ENCODE measurements around the gene KCNIP4.

Gene KCNIP4

DNA sequence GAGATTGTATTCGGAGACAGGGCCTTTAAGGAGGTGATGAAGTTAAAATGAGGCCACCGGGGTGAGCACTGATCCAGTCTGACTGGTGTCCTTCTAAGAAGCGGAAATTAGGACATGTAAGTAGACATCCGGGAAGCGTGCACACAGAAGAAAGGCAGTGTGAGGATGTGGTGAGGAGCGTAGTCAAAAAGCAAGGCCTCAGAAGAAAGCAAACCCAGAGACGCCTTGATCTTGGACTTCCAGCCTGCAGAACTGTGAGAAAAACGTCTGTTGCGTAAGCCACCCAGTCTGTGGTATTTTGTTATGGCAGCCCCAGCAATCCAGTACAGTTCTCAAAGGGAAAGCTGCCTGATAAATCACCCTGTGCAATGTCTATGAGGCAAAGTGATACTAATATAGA, 153.5 kb downstream of the KCNIP4 start:
- H3K4me1 Mint-ChIP-seq = no peaks in the 10 kb centered on the region
- H3K9me3 Mint-ChIP-seq = peaks cover 0 to 2% of the 10 kb centered on the region in 2 donors
- H3K4me3 Mint-ChIP-seq = no peak overlapping the region
- DNase-seq = no peak
- peaks cover 0 to 5% of the 10 kb centered on the region in 2 donors for H3K27me3 Mint-ChIP-seq
- no peak for ATAC-seq (replicated peaks)
- no peak overlapping the region for H3K27ac Mint-ChIP-seq
- no peaks in the 10 kb centered on the region for H3K36me3 Mint-ChIP-seq

GRCh38 chr4:21792736-21793135, 155.8 kb downstream of the KCNIP4 start:
- Mint-ChIP-seq H3K4me3 (no peak overlapping the region), H3K36me3 (no peaks in the 10 kb centered on the region), H3K4me1 (no peaks in the 10 kb centered on the region), H3K27ac (no peak overlapping the region), H3K27me3 (peaks cover 0 to 5% of the 10 kb centered on the region in 2 donors), H3K9me3 (peaks cover 0 to 2% of the 10 kb centered on the region in 2 donors)
- ATAC-seq (replicated peaks) = no peak
- DNase-seq = no peak

DNA sequence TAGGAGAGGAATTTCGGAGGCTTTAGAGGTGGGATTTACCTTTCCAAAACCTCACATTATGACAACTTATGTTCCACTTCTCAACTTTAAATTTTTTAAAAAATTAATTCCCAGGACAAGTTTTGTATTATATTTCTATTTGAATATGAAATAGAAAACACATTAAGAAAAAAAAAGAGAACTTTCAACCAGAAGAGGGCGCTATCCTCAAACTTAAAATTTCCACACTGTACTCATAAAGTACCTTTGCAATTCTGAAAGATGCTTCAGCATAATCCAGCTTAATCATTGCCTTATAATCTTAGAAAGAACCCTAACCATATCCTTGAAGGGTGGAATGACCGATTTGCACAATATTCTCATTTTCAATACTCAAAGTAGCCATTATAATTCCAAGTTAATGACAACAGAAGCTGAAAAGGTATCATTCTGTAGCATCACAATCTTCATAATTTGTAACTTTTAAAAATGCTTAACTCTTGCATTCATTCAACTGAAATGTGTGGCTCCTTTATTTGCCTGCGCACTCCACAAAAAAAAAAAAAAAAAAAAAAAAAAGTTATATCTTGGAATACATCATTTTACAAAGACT, 158.0 kb downstream of the KCNIP4 start:
- no peak for DNase-seq
- Mint-ChIP-seq H3K36me3 (no peaks in the 10 kb centered on the region), H3K9me3 (peaks cover 0 to 2% of the 10 kb centered on the region in 2 donors), H3K4me3 (no peak overlapping the region), H3K27me3 (peaks cover 0 to 5% of the 10 kb centered on the region in 2 donors), H3K27ac (no peak overlapping the region), H3K4me1 (no peaks in the 10 kb centered on the region)
- peak in 1 of 2 donors; percentile 18 for ATAC-seq (replicated peaks)

DNA sequence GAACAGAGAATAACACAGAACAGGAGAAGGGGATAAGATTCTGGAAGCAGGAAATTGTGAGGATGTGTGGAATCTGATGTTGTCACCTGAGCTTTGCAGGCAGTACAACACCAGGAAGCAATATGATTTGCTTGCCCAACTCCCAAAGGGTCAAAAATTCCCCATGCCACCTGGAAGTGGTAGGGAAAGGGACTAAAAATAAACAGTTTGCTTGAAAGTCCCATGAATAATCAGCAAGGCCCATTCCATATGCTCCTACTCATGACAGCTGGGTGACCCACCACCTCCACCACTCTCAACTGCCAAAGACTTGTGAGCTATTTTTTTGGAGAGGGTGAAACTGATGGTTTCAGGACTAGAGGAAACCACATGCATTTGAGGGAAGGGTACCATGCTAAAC, 168.4 kb downstream of the KCNIP4 start:
- no peak overlapping the region for H3K4me3 Mint-ChIP-seq
- DNase-seq (no peak), ATAC-seq (replicated peaks) (no peak)
- H3K27ac Mint-ChIP-seq = no peak overlapping the region
- no peaks in the 10 kb centered on the region for H3K36me3 Mint-ChIP-seq
- H3K9me3 Mint-ChIP-seq = peaks cover 3% of the 10 kb centered on the region in 2 donors
- no peaks in the 10 kb centered on the region for H3K4me1 Mint-ChIP-seq
- H3K27me3 Mint-ChIP-seq = no peaks in the 10 kb centered on the region

- H3K27me3 Mint-ChIP-seq = no peaks in the 10 kb centered on the region
- DNase-seq = no peak
- H3K4me1 Mint-ChIP-seq = no peaks in the 10 kb centered on the region
- H3K36me3 Mint-ChIP-seq = no peaks in the 10 kb centered on the region
- ATAC-seq (replicated peaks) = no peak
- H3K4me3 Mint-ChIP-seq = no peak overlapping the region
- no peak overlapping the region for H3K27ac Mint-ChIP-seq
- H3K9me3 Mint-ChIP-seq = peaks cover 3% of the 10 kb centered on the region in 2 donors
These were observed 169.9 kb downstream of the KCNIP4 start for GRCh38 chr4:21778702-21779101.

GRCh38 chr4:21775703-21776102, 172.9 kb downstream of the KCNIP4 start:
- peaks cover 0 to 4% of the 10 kb centered on the region in 2 donors for H3K27me3 Mint-ChIP-seq
- H3K27ac Mint-ChIP-seq = no peak overlapping the region
- DNase-seq = no peak
- no peaks in the 10 kb centered on the region for H3K4me1 Mint-ChIP-seq
- no peaks in the 10 kb centered on the region for H3K36me3 Mint-ChIP-seq
- H3K9me3 Mint-ChIP-seq = peaks cover 3 to 7% of the 10 kb centered on the region in 2 donors
- H3K4me3 Mint-ChIP-seq = no peak overlapping the region
- no peak for ATAC-seq (replicated peaks)

- ATAC-seq (replicated peaks) (no peak), DNase-seq (no peak)
- H3K27ac Mint-ChIP-seq = no peak overlapping the region
These were observed 179.0 kb downstream of the KCNIP4 start for GRCh38 chr4:21769404-21770147.

GRCh38 chr4:21768349-21769310, 179.9 kb downstream of the KCNIP4 start:
- peak in 1 of 2 donors; percentile 29 for ATAC-seq (replicated peaks)
- no peak for DNase-seq
- Mint-ChIP-seq H3K4me3 (no peak overlapping the region), H3K27me3 (peaks cover 0 to 4% of the 10 kb centered on the region in 2 donors), H3K27ac (no peak overlapping the region), H3K36me3 (no peaks in the 10 kb centered on the region), H3K4me1 (no peaks in the 10 kb centered on the region), H3K9me3 (peaks cover 0 to 4% of the 10 kb centered on the region in 2 donors)

More at GRCh38 chr4:21769404-21770147, 179.0 kb downstream of the KCNIP4 start:
- no peaks in the 10 kb centered on the region for H3K36me3 Mint-ChIP-seq
- H3K4me1 Mint-ChIP-seq = no peaks in the 10 kb centered on the region
- H3K27me3 Mint-ChIP-seq = peaks cover 0 to 4% of the 10 kb centered on the region in 2 donors
- no peak overlapping the region for H3K4me3 Mint-ChIP-seq
- H3K9me3 Mint-ChIP-seq = peaks cover 0 to 4% of the 10 kb centered on the region in 2 donors

GRCh38 chr4:21765810-21766407, 182.7 kb downstream of the KCNIP4 start:
- H3K27me3 Mint-ChIP-seq = no peaks in the 10 kb centered on the region
- no peaks in the 10 kb centered on the region for H3K36me3 Mint-ChIP-seq
- ATAC-seq (replicated peaks) (no peak), DNase-seq (no peak)
- H3K9me3 Mint-ChIP-seq = peaks cover 0 to under 1% of the 10 kb centered on the region in 2 donors
- no peaks in the 10 kb centered on the region for H3K4me1 Mint-ChIP-seq
- no peak overlapping the region for H3K4me3 Mint-ChIP-seq
- H3K27ac Mint-ChIP-seq = no peak overlapping the region

DNA sequence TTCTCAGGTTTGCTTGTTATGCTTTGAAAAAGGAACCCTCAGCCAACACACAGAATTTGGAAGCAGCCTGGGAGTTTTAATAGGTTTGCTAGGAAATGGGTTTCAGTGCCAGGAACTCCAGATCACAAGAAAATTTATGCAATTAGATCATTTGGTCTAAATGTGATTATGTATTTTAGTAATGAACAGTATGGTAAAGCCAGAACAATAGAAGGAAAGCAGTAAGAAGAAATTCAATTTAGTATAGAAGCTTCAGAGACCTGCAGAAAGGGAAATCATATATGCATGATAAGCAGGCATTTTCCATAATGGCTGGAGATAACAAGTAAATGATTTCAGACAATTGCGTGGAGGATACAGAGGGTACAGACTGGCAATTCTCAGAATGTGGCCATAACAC, 184.7 kb downstream of the KCNIP4 start:
- DNase-seq (no peak), ATAC-seq (replicated peaks) (no peak)
- no peaks in the 10 kb centered on the region for H3K9me3 Mint-ChIP-seq
- H3K27me3 Mint-ChIP-seq = no peaks in the 10 kb centered on the region
- no peaks in the 10 kb centered on the region for H3K4me1 Mint-ChIP-seq
- H3K4me3 Mint-ChIP-seq = no peak overlapping the region
- no peaks in the 10 kb centered on the region for H3K36me3 Mint-ChIP-seq
- no peak overlapping the region for H3K27ac Mint-ChIP-seq

- no peak for ATAC-seq (replicated peaks)
- no peaks in the 10 kb centered on the region for H3K36me3 Mint-ChIP-seq
- no peaks in the 10 kb centered on the region for H3K9me3 Mint-ChIP-seq
- H3K27ac Mint-ChIP-seq = no peak overlapping the region
- H3K4me1 Mint-ChIP-seq = no peaks in the 10 kb centered on the region
- no peaks in the 10 kb centered on the region for H3K27me3 Mint-ChIP-seq
- no peak overlapping the region for H3K4me3 Mint-ChIP-seq
- DNase-seq = no peak
These were observed 191.3 kb downstream of the KCNIP4 start for GRCh38 chr4:21757248-21757647.

DNA sequence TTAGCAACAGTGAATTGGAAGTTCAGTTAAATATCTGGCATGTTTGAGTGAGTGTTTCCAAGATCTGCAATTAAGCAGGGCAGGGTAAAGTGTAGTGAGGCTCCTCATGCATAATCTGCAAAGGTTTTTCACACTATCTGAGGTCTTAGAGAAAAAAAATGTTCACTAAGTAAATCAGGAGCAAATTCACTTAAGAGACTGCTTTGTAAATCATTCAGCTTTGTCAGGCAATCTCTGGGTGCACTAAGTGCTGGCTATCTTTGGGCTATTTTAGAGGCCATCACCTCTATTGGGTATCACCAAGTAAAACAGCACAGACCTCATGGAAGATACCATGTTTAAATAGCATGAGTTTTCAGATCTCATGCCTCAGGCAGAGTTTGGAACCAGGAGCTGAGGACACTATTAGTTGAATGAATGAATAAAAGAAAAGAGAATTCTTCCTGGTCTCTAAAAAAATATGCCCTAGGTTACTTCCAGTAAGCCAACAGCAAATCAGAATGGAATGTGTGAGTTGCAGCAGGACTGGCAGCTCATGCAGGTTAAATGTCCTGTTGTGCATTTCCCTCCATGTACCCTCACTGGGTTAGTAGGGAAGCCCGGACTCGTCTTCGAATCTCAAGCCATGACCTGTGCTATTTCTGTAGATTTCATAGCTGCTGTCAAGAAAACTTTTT, 195.3 kb downstream of the KCNIP4 start:
- Mint-ChIP-seq H3K27me3 (no peaks in the 10 kb centered on the region), H3K36me3 (no peaks in the 10 kb centered on the region), H3K4me3 (no peak overlapping the region), H3K9me3 (no peaks in the 10 kb centered on the region), H3K27ac (no peak overlapping the region), H3K4me1 (no peaks in the 10 kb centered on the region)
- ATAC-seq (replicated peaks) (no peak), DNase-seq (no peak)

GRCh38 chr4:21752616-21753015, 196.0 kb downstream of the KCNIP4 start:
- no peaks in the 10 kb centered on the region for H3K27me3 Mint-ChIP-seq
- H3K9me3 Mint-ChIP-seq = no peaks in the 10 kb centered on the region
- no peak overlapping the region for H3K4me3 Mint-ChIP-seq
- H3K4me1 Mint-ChIP-seq = no peaks in the 10 kb centered on the region
- ATAC-seq (replicated peaks) (no peak), DNase-seq (no peak)
- no peak overlapping the region for H3K27ac Mint-ChIP-seq
- H3K36me3 Mint-ChIP-seq = no peaks in the 10 kb centered on the region

DNA sequence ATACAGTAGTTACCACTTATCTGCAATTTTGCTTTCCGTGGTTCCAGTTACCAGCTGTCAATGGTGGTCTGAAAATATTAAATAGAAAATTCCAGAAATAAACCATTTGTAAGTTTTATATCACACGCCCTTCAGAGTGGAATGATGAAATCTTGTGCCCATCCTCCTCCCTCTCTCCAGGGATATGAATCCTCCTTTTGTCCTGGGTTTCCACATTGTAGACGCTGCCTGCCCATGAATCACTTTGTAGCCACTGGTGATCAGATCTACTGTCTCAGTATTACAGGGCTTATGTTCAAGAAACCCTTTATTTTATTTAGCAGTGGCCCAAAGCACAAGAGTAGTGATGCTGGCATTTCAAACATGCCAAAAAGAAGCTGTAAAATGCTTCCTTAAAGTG, 198.6 kb downstream of the KCNIP4 start:
- no peaks in the 10 kb centered on the region for H3K4me1 Mint-ChIP-seq
- no peak for ATAC-seq (replicated peaks)
- no peak overlapping the region for H3K4me3 Mint-ChIP-seq
- no peaks in the 10 kb centered on the region for H3K36me3 Mint-ChIP-seq
- no peaks in the 10 kb centered on the region for H3K27me3 Mint-ChIP-seq
- DNase-seq = no peak
- H3K27ac Mint-ChIP-seq = no peak overlapping the region
- no peaks in the 10 kb centered on the region for H3K9me3 Mint-ChIP-seq
